Measurements from ENCODE around the gene MAPK1IP1L.

DNA sequence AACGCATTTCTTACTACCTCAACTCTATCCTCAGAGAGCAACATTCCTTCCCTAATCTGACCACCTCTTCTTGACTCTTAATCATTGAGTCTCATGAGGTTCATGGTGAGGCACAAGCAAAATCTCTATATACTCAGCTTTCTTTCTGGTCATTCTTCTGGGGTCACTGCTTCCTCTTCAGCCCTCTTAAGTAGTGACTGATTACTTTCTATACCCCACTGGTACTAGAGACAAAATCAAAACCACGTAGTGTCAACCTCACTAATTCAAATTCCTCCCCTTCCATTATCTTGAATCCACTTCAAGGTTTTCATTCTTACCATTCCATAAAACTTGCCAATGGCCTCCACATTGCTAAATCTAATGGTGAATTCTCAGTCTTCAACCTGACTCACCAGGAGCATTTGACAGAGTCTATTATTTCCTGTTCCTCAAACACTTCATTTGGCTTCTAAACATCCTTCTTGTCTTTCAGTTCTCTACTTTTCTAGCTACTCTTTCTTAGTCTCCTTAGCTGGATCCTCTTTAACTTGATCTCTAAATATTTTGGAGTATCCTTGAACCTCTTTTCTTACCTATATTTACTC lies 31.4 kb upstream of the MAPK1IP1L start:
- TF ChIP-seq SMARCE1 (IDR thresholded peaks at IDR 0.05; ENCODE audit: borderline replicate concordance): no peak
- no peak for TF ChIP-seq ZNF878 (CRISPR knock-in tag; IDR thresholded peaks at IDR 0.05)
- TF ChIP-seq MED1 (CRISPR knock-in tag; IDR thresholded peaks at IDR 0.05): no peak
- TF ChIP-seq TCF7L2 (IDR thresholded peaks at IDR 0.05; ENCODE audit: low read depth, low read length): no peak
- TF ChIP-seq, protein P1, sequence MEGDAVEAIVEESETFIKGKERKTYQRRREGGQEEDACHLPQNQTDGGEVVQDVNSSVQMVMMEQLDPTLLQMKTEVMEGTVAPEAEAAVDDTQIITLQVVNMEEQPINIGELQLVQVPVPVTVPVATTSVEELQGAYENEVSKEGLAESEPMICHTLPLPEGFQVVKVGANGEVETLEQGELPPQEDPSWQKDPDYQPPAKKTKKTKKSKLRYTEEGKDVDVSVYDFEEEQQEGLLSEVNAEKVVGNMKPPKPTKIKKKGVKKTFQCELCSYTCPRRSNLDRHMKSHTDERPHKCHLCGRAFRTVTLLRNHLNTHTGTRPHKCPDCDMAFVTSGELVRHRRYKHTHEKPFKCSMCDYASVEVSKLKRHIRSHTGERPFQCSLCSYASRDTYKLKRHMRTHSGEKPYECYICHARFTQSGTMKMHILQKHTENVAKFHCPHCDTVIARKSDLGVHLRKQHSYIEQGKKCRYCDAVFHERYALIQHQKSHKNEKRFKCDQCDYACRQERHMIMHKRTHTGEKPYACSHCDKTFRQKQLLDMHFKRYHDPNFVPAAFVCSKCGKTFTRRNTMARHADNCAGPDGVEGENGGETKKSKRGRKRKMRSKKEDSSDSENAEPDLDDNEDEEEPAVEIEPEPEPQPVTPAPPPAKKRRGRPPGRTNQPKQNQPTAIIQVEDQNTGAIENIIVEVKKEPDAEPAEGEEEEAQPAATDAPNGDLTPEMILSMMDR (CRISPR knock-in tag; IDR thresholded peaks at IDR 0.05): no peak
- no peak for TF ChIP-seq KAT2B (IDR thresholded peaks at IDR 0.05; ENCODE audit: borderline replicate concordance, low read depth, low read length)
- TF ChIP-seq, protein P2, sequence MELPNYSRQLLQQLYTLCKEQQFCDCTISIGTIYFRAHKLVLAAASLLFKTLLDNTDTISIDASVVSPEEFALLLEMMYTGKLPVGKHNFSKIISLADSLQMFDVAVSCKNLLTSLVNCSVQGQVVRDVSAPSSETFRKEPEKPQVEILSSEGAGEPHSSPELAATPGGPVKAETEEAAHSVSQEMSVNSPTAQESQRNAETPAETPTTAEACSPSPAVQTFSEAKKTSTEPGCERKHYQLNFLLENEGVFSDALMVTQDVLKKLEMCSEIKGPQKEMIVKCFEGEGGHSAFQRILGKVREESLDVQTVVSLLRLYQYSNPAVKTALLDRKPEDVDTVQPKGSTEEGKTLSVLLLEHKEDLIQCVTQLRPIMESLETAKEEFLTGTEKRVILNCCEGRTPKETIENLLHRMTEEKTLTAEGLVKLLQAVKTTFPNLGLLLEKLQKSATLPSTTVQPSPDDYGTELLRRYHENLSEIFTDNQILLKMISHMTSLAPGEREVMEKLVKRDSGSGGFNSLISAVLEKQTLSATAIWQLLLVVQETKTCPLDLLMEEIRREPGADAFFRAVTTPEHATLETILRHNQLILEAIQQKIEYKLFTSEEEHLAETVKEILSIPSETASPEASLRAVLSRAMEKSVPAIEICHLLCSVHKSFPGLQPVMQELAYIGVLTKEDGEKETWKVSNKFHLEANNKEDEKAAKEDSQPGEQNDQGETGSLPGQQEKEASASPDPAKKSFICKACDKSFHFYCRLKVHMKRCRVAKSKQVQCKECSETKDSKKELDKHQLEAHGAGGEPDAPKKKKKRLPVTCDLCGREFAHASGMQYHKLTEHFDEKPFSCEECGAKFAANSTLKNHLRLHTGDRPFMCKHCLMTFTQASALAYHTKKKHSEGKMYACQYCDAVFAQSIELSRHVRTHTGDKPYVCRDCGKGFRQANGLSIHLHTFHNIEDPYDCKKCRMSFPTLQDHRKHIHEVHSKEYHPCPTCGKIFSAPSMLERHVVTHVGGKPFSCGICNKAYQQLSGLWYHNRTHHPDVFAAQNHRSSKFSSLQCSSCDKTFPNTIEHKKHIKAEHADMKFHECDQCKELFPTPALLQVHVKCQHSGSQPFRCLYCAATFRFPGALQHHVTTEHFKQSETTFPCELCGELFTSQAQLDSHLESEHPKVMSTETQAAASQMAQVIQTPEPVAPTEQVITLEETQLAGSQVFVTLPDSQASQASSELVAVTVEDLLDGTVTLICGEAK (IDR thresholded peaks at IDR 0.05): no peak
- TF ChIP-seq, protein P2 (CRISPR knock-in tag; IDR thresholded peaks at IDR 0.05): no peak

Data from HepG2 (cell line).